ENCODE measurements around the gene SYT5. TPM values are rescaled to one million over a fixed set of nuclear protein-coding genes. Genes with fewer than 3 reads are reported as not detected.
A peak's percentile ranks its signal among the peaks of the same experiment; 100 is the strongest.

The SYT5 gene
- total and polyA plus RNA-seq, 11 donors, result 0.15 TPM; not detected in 10

DNA sequence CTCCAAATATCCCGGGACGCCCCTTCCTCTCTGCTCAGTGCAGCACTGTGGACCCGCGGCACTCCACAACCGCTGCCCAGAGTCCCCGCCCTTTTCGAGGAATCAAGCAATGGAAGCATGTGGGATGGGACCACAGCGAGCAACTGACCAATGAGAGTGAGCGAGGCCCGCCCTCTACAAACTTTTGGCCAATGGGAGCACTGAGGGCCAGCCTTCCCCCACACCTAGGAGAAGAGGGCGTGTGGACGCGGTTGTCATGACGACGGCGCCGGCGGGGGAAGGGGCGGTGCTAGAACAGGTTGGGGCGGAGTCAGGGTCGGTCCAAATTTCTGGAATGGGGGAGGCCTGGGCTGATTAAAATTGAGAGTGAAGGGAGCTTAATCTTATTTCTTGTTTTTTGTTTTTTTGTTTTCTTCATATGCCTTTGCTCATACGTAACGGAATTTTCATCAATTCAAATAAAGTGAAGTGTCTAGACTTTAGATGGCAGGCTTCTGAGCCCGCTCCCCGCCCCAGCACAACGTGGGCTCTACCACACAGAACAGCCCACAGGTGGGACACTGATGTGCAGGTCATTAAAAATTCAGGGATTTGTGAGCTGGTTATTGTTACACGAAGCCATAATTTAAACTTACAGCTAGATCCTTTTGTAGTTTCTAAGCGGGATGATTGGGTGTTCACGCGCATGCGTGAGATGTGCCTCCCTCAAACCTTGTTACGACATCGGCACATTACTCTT lies 13.4 kb downstream of the SYT5 start, which contains the start of gene DNAAF3:
Gene DNAAF3, minus strand, starts transcription at position 84 of the 739 bp plus-strand sequence. CDS start 200 bp downstream, outside the sequence.
- H3K9me3 ChIP-seq, result no peaks in the 10 kb centered on the region
- peaks cover 7 to 85% (median 48%) of the 10 kb centered on the region in 9 donors for H3K27me3 ChIP-seq
- 1 to 5% (median 2%) methylated on average over 32 to 33 of the region's 33 CpGs for WGBS, 4 donors
- peaks cover 0 to 23% (median 0%) of the 10 kb centered on the region in 9 donors for H3K36me3 ChIP-seq
- peak within 1 kb of the TSS in 3 of 12 donors; percentile 5 to 24 (median 22) for H3K27ac ChIP-seq
- ATAC-seq, result peak; percentile 98 to 99 (median 98)
- peak; percentile 93 to 97 (median 94) for DNase-seq
- intact Hi-C loops (cut with DNase I), result no loop called here
- peaks cover 0 to 19% (median 7%) of the 10 kb centered on the region in 12 donors for H3K4me1 ChIP-seq
- TF ChIP-seq, protein P1, sequence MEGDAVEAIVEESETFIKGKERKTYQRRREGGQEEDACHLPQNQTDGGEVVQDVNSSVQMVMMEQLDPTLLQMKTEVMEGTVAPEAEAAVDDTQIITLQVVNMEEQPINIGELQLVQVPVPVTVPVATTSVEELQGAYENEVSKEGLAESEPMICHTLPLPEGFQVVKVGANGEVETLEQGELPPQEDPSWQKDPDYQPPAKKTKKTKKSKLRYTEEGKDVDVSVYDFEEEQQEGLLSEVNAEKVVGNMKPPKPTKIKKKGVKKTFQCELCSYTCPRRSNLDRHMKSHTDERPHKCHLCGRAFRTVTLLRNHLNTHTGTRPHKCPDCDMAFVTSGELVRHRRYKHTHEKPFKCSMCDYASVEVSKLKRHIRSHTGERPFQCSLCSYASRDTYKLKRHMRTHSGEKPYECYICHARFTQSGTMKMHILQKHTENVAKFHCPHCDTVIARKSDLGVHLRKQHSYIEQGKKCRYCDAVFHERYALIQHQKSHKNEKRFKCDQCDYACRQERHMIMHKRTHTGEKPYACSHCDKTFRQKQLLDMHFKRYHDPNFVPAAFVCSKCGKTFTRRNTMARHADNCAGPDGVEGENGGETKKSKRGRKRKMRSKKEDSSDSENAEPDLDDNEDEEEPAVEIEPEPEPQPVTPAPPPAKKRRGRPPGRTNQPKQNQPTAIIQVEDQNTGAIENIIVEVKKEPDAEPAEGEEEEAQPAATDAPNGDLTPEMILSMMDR (IDR thresholded peaks at IDR 0.05), result no peak
- TF ChIP-seq POLR2A (IDR thresholded peaks at IDR 0.05), result peak in 1 of 2 donors; percentile 18
- peak within 1 kb of the TSS in 11 of 12 donors; percentile 16 to 59 (median 46) for H3K4me3 ChIP-seq

DNA sequence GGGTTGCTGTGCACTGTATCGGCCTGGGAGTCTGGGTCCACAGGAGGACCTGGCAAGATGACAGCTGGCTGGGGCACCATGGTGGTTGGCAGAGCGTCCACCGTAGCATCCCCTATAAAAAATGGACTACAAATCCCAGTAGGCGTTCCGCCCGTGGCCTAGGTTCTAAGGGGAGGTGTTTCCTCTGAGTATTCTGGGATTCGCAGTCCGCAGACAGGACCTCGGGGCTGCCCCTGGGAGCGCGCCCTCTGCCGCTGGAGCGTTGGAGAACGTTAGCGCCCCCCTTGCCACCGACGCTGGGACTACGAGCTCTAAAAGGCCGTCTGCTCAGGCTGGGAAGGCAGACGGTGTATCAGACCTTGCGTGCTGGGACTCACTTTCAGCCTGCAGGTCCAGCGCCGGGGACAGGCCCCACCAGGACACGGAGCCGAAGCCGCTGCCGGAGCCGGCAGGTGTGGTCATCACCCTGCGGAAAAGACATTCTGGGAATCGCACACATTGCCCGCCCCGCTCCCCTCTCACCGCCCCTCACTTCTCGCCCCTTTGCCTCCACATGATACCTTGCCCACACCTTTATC lies 14.0 kb downstream of the SYT5 start:
- intact Hi-C loops (cut with DNase I), result no loop called here
- peak overlapping the region in 11 of 12 donors; percentile 16 to 59 (median 46) for H3K4me3 ChIP-seq
- peaks cover 0 to 21% (median 9%) of the 10 kb centered on the region in 12 donors for H3K4me1 ChIP-seq
- TF ChIP-seq, protein P1 (IDR thresholded peaks at IDR 0.05), result peak; percentile 10 to 63 (median 46)
- no peak for TF ChIP-seq POLR2A (IDR thresholded peaks at IDR 0.05)
- 0 to 3% (median 1%) methylated on average over 15 to 34 of the region's 34 CpGs for WGBS, 4 donors
- no peaks in the 10 kb centered on the region for H3K9me3 ChIP-seq
- peaks cover 0 to 23% (median 0%) of the 10 kb centered on the region in 9 donors for H3K36me3 ChIP-seq
- H3K27ac ChIP-seq, result no peak overlapping the region
- peak; percentile 74 to 87 (median 84) for ATAC-seq
- peak; percentile 72 to 82 (median 74) for DNase-seq
- H3K27me3 ChIP-seq, result peaks cover 5 to 87% (median 48%) of the 10 kb centered on the region in 9 donors

- ATAC-seq (no peak), DNase-seq (no peak)
- peaks cover 2 to 65% (median 23%) of the 10 kb centered on the region in 9 donors for H3K27me3 ChIP-seq
- H3K4me3 ChIP-seq, result no peak overlapping the region
- H3K4me1 ChIP-seq, result peaks cover 0 to 42% (median 14%) of the 10 kb centered on the region in 12 donors
- no peak for TF ChIP-seq POLR2A (IDR thresholded peaks at IDR 0.05)
- TF ChIP-seq, protein P1 (IDR thresholded peaks at IDR 0.05), result no peak
- H3K9me3 ChIP-seq, result no peaks in the 10 kb centered on the region
- H3K27ac ChIP-seq, result peak overlapping the region in 1 of 12 donors; percentile 95
- intact Hi-C loops (cut with DNase I), result no loop called here
- 40 to 57% (median 52%) methylated on average over 46 to 61 of the region's 61 CpGs for WGBS, 4 donors
- peaks cover 0 to 23% (median 0%) of the 10 kb centered on the region in 9 donors for H3K36me3 ChIP-seq
Measured at GRCh38 chr19:55161571-55162322, 18.3 kb downstream of the SYT5 start.

All from heart left ventricle (tissue), 16 donors.